H1 (cell line): Measurements from ENCODE around the gene EPB41L4B.

Experiments used
- BRCA1 ChIP-seq: IDR thresholded peaks from 2 replicates; pipeline ENCODE4 v1.6.1; 2012; ENCODE audit warnings: low read depth, low read length, improper control_type of control experiment
- CHD2 ChIP-seq: IDR thresholded peaks from 2 replicates; pipeline ENCODE4 v1.6.1; 2012; ENCODE audit warnings: low read length, improper control_type of control experiment
- CREB1 ChIP-seq: IDR thresholded peaks from 2 replicates; pipeline ENCODE4 v1.6.1; 2012; ENCODE audit warnings: inconsistent platforms
- EGR1 ChIP-seq: IDR thresholded peaks from 2 replicates; pipeline ENCODE4 v1.6.1; 2011; ENCODE audit warnings: low read depth, low read length, borderline replicate concordance
- KDM1A ChIP-seq: fragments of 200-600, 300-600 bp; sonication (generic); IDR thresholded peaks from 2 replicates; pipeline ENCODE4 v1.7.1; 2016; ENCODE audit warnings: mild to moderate bottlenecking, low read length, borderline replicate concordance
- POLR2A ChIP-seq, 2 experiments: IDR thresholded peaks; 1 replicate in 1 of 2; 2 replicates in 1 of 2; pipeline ENCODE4 v1.6.1; 2011; ENCODE audit warnings: low read depth in 2 of 2, low read length in 2 of 2, mild to moderate bottlenecking in 2 of 2; ENCODE audit errors: control extremely low read depth in 1 of 2
- SAP30 ChIP-seq: fragments of 300-600 bp; sonication (generic); IDR thresholded peaks from 2 replicates; pipeline ENCODE4 v1.7.1; 2012; ENCODE audit warnings: low read length, moderate library complexity, mild to moderate bottlenecking, inconsistent platforms; ENCODE audit not compliant: insufficient read depth, insufficient replicate concordance
- SIN3A ChIP-seq, 2 experiments: IDR thresholded peaks in 1 of 2; conservative IDR thresholded peaks in 1 of 2; 2 replicates each; pipeline ENCODE4 v1.6.1; 2011 to 2012; ENCODE audit warnings: low read length in 2 of 2, improper control_type of control experiment in 1 of 2, low read depth in 1 of 2, mild to moderate bottlenecking in 1 of 2
- TAF1 ChIP-seq: IDR thresholded peaks from 2 replicates; pipeline ENCODE4 v1.6.1; 2011; ENCODE audit warnings: mild to moderate bottlenecking, low read depth, low read length
- TBP ChIP-seq: IDR thresholded peaks from 2 replicates; pipeline ENCODE4 v1.6.1; 2011; ENCODE audit warnings: low read depth, low read length, improper control_type of control experiment
- TF ChIP-seq, protein P1 (sequence below): IDR thresholded peaks from 2 replicates; pipeline ENCODE4 v1.6.1; 2011; ENCODE audit warnings: low read depth, mild to moderate bottlenecking, low read length; ENCODE audit not compliant: insufficient read depth
- TF ChIP-seq, protein P2 (sequence below), 3 experiments: IDR thresholded peaks; 1 replicate in 2 of 3; 2 replicates in 1 of 3; pipeline versions ENCODE4 v1.5.1 to v1.6.1; 2011; ENCODE audit warnings: low read length in 3 of 3, mild to moderate bottlenecking in 3 of 3, inconsistent platforms in 2 of 3, low read depth in 1 of 3, moderate library complexity in 1 of 3; ENCODE audit not compliant: insufficient read depth in 1 of 3; ENCODE audit errors: control extremely low read depth in 1 of 3

GRCh38 chr9:109193974-109194556 lies 126.8 kb downstream of the EPB41L4B start:
- TF ChIP-seq, protein P1, sequence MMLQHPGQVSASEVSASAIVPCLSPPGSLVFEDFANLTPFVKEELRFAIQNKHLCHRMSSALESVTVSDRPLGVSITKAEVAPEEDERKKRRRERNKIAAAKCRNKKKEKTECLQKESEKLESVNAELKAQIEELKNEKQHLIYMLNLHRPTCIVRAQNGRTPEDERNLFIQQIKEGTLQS: no peak
- TF ChIP-seq, protein P2, sequence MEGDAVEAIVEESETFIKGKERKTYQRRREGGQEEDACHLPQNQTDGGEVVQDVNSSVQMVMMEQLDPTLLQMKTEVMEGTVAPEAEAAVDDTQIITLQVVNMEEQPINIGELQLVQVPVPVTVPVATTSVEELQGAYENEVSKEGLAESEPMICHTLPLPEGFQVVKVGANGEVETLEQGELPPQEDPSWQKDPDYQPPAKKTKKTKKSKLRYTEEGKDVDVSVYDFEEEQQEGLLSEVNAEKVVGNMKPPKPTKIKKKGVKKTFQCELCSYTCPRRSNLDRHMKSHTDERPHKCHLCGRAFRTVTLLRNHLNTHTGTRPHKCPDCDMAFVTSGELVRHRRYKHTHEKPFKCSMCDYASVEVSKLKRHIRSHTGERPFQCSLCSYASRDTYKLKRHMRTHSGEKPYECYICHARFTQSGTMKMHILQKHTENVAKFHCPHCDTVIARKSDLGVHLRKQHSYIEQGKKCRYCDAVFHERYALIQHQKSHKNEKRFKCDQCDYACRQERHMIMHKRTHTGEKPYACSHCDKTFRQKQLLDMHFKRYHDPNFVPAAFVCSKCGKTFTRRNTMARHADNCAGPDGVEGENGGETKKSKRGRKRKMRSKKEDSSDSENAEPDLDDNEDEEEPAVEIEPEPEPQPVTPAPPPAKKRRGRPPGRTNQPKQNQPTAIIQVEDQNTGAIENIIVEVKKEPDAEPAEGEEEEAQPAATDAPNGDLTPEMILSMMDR (IDR thresholded peaks at IDR 0.05; ENCODE audit: control extremely low read depth in 1 of 3, insufficient read depth in 1 of 3, low read depth in 1 of 3, low read length in 3 of 3): no peak
- TF ChIP-seq SAP30 (no peak), POLR2A (IDR thresholded peaks at IDR 0.05; ENCODE audit: control extremely low read depth in 1 of 2, low read depth in 2 of 2, low read length in 2 of 2) (no peak), TBP (no peak), CREB1 (no peak), TAF1 (no peak), BRCA1 (no peak), CHD2 (no peak), EGR1 (no peak), SIN3A (conservative IDR thresholded peaks at IDR 0.05 in 1 of 2, IDR thresholded peaks at IDR 0.05 in 1 of 2; ENCODE audit: low read depth in 1 of 2, low read length in 2 of 2) (no peak), KDM1A (no peak)
